Panc1 (cell line): Measurements from ENCODE around the gene LDLRAD4. TPM values are rescaled to one million over a fixed set of nuclear protein-coding genes. Genes with fewer than 3 reads are reported as not detected.

Experiments used
- ATAC-seq: fragments of 200-7000 bp; cut with Tn5 transposase; 2 replicates; pipeline ENCODE4 v1.9.1; 2020; ENCODE audit warnings: mild to moderate bottlenecking, moderate library complexity
- BruUV-seq: library from RNA; stranded (reverse); fragments of 400-500 nt; replicated peaks from 2 replicates; lab custom pipeline; 2021; lab: Mats Ljungman, UMichigan
- CTCF ChIA-PET: fragments of 300-600 bp; sonication (Branson Sonifier 250); formaldehyde crosslinking; loops from one replicate; lab custom pipeline; 2022; ENCODE audit warnings: antibody characterized with exemption; lab: Charles Lee
- POLR2A ChIA-PET: fragments of 300-600 bp; sonication (Branson Sonifier 250); formaldehyde crosslinking; loops from one replicate; lab custom pipeline; 2022; ENCODE audit warnings: antibody characterized with exemption; lab: Charles Lee
- DNase-seq: peaks from one replicate; pipeline ENCODE4 v3.0.0-alpha.2; 2010; ENCODE audit warnings: low read depth, low spot score
- H3K27ac ChIP-seq: 2 replicates; pipeline ENCODE4 v1.5.1; 2011; ENCODE audit warnings: mild to moderate bottlenecking, low read length, inconsistent platforms
- H3K27me3 ChIP-seq: fragments of 200-500 bp; sonication (Bioruptor generic); 2 replicates; pipeline ENCODE4 v1.6.0; 2014; ENCODE audit warnings: low read length, inconsistent platforms; ENCODE audit not compliant: control insufficient read depth, insufficient read depth
- H3K36me3 ChIP-seq: fragments of 200-500 bp; sonication (Bioruptor generic); 2 replicates; pipeline ENCODE4 v1.5.1; 2014; ENCODE audit warnings: inconsistent platforms, mild to moderate bottlenecking, low read length, moderate library complexity; ENCODE audit not compliant: control insufficient read depth, insufficient read depth
- H3K4me1 ChIP-seq: 2 replicates; pipeline ENCODE4 v1.5.1; 2011; ENCODE audit warnings: inconsistent platforms, mild to moderate bottlenecking, low read length, moderate library complexity; ENCODE audit not compliant: control insufficient read depth, insufficient read depth
- H3K4me3 ChIP-seq, 2 experiments: 2 replicates each; pipeline ENCODE4 v1.5.1; 2011 to 2012; ENCODE audit warnings: low read depth in 2 of 2, low read length in 2 of 2, mild to moderate bottlenecking in 2 of 2, inconsistent platforms in 1 of 2, moderate library complexity in 1 of 2
- H3K9me3 ChIP-seq: fragments of 200-500 bp; sonication (Bioruptor generic); 2 replicates; pipeline ENCODE4 v1.5.1; 2014; ENCODE audit warnings: low read depth, mild to moderate bottlenecking, inconsistent platforms, low read length, moderate library complexity; ENCODE audit not compliant: control insufficient read depth, insufficient read depth
- POLR2AphosphoS5 ChIP-seq: IDR thresholded peaks from 2 replicates; pipeline ENCODE4 v1.6.1; 2012; ENCODE audit warnings: mild to moderate bottlenecking, low read depth, low read length, moderate library complexity
- SIN3A ChIP-seq: IDR thresholded peaks from 2 replicates; pipeline ENCODE4 v1.6.1; 2012; ENCODE audit warnings: low read depth, mild to moderate bottlenecking, low read length, moderate library complexity, borderline replicate concordance; ENCODE audit not compliant: insufficient read depth
- TCF7L2 ChIP-seq: IDR thresholded peaks from 2 replicates; pipeline ENCODE4 v1.6.1; 2011; ENCODE audit warnings: mild to moderate bottlenecking, low read depth, low read length, inconsistent platforms
- in situ Hi-C: cut with HindIII; loops from 2 replicates; pipeline ENCODE4 v1.10.0; 2016; ENCODE audit warnings: low sequenced_read_pairs, low pct_unique_long_range_greater_than_20kb
- intact Hi-C: fragments of 100-400 bp; cut with micrococcal nuclease; formaldehyde crosslinking; loops from one replicate; pipeline ENCODE4 v1.10.0; 2022; ENCODE audit not compliant: unreplicated experiment
- total RNA-seq: library from RNA; stranded (reverse); gene quantifications from one replicate; pipeline ENCODE4 v1.2.1, GENCODE V29; 2021; ENCODE audit not compliant: unreplicated experiment
- TF ChIP-seq, protein P1 (sequence below): fragments of 450-650 bp; IDR thresholded peaks from 2 replicates; pipeline ENCODE4 v1.5.1; 2017; ENCODE audit warnings: mild to moderate bottlenecking
- TF ChIP-seq, protein P2 (sequence below), 2 experiments: IDR thresholded peaks; 2 replicates each; pipeline ENCODE4 v1.6.1; 2011 to 2012; ENCODE audit warnings: low read depth in 2 of 2, control low read depth in 1 of 2, low read length in 1 of 2, mild to moderate bottlenecking in 1 of 2, moderate library complexity in 1 of 2; ENCODE audit not compliant: insufficient read depth in 1 of 2

Gene LDLRAD4
- total RNA-seq, 1 experiment from 2014 or later, result 0.28 TPM

DNA sequence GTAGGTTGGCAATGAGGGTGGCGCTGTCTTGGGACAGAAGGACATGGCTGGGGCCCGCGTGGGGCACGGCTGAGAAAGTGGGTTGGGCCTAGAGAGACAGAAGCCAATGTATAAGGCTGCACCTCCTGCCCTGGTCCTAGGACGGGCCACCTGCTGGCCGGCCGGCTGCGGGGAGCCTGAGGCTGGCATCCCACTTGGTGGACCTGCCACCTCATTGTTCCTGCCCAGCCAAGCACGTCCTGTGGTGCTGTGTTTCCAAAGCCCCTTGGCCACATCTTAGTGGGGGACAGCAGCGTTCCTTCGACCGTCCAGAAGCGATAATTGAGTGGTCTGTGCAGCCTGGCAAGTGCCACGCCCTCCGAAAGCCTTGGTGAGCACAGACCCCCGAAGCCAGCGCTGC lies 223.9 kb downstream of the LDLRAD4 start:
- TF ChIP-seq, protein P1, sequence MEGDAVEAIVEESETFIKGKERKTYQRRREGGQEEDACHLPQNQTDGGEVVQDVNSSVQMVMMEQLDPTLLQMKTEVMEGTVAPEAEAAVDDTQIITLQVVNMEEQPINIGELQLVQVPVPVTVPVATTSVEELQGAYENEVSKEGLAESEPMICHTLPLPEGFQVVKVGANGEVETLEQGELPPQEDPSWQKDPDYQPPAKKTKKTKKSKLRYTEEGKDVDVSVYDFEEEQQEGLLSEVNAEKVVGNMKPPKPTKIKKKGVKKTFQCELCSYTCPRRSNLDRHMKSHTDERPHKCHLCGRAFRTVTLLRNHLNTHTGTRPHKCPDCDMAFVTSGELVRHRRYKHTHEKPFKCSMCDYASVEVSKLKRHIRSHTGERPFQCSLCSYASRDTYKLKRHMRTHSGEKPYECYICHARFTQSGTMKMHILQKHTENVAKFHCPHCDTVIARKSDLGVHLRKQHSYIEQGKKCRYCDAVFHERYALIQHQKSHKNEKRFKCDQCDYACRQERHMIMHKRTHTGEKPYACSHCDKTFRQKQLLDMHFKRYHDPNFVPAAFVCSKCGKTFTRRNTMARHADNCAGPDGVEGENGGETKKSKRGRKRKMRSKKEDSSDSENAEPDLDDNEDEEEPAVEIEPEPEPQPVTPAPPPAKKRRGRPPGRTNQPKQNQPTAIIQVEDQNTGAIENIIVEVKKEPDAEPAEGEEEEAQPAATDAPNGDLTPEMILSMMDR, result no peak
- TF ChIP-seq SIN3A (no peak), TCF7L2 (no peak), POLR2AphosphoS5 (no peak)
- TF ChIP-seq, protein P2, sequence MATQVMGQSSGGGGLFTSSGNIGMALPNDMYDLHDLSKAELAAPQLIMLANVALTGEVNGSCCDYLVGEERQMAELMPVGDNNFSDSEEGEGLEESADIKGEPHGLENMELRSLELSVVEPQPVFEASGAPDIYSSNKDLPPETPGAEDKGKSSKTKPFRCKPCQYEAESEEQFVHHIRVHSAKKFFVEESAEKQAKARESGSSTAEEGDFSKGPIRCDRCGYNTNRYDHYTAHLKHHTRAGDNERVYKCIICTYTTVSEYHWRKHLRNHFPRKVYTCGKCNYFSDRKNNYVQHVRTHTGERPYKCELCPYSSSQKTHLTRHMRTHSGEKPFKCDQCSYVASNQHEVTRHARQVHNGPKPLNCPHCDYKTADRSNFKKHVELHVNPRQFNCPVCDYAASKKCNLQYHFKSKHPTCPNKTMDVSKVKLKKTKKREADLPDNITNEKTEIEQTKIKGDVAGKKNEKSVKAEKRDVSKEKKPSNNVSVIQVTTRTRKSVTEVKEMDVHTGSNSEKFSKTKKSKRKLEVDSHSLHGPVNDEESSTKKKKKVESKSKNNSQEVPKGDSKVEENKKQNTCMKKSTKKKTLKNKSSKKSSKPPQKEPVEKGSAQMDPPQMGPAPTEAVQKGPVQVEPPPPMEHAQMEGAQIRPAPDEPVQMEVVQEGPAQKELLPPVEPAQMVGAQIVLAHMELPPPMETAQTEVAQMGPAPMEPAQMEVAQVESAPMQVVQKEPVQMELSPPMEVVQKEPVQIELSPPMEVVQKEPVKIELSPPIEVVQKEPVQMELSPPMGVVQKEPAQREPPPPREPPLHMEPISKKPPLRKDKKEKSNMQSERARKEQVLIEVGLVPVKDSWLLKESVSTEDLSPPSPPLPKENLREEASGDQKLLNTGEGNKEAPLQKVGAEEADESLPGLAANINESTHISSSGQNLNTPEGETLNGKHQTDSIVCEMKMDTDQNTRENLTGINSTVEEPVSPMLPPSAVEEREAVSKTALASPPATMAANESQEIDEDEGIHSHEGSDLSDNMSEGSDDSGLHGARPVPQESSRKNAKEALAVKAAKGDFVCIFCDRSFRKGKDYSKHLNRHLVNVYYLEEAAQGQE (IDR thresholded peaks at IDR 0.05; ENCODE audit: insufficient read depth in 1 of 2, low read depth in 2 of 2, low read length in 1 of 2), result no peak
- ChIA-PET POLR2A (no interaction called here), CTCF (no interaction called here)
- no peaks in the 10 kb centered on the region for H3K4me1 ChIP-seq
- BruUV-seq, result no TSS peak
- H3K4me3 ChIP-seq, result no peak overlapping the region
- no peaks in the 10 kb centered on the region for H3K27me3 ChIP-seq
- H3K27ac ChIP-seq, result no peak overlapping the region
- no peaks in the 10 kb centered on the region for H3K36me3 ChIP-seq
- DNase-seq (no peak), ATAC-seq (no peak)
- in situ Hi-C loops (no loop called here), intact Hi-C loops (no loop called here)
- H3K9me3 ChIP-seq, result no peaks in the 10 kb centered on the region

DNA sequence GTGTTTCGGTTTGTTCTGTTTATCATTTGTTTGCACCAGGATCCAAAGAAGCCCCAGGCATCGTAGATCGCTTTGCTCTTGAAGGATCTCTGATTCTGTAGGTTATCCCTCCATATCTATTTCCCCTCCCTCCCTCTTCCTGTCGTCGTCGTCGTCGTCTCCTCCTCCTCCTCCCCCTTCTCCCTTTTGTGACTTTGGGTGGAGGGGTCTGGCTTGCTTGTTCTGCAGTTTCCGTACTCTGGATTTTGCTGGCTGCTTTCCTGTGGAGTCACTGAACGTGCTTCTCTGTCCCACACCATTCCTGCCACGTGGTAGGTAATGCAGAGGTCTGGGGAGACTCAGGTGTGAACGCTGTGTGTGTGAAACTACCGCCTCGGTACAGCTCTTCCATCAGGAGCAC lies 225.0 kb downstream of the LDLRAD4 start:
- DNase-seq (no peak), ATAC-seq (no peak)
- no peak for TF ChIP-seq TCF7L2
- TF ChIP-seq, protein P1, result no peak
- TF ChIP-seq, protein P2 (IDR thresholded peaks at IDR 0.05; ENCODE audit: insufficient read depth in 1 of 2, low read depth in 2 of 2, low read length in 1 of 2), result no peak
- no peak for TF ChIP-seq POLR2AphosphoS5
- no peak for TF ChIP-seq SIN3A
- H3K27me3 ChIP-seq, result no peaks in the 10 kb centered on the region; the same call in 1 of the 2 replicates
- CTCF ChIA-PET, result no interaction called here
- H3K9me3 ChIP-seq, result no peaks in the 10 kb centered on the region
- intact Hi-C loops (no loop called here), in situ Hi-C loops (no loop called here)
- POLR2A ChIA-PET, result no interaction called here
- no TSS peak for BruUV-seq
- H3K4me3 ChIP-seq, result no peak overlapping the region
- H3K4me1 ChIP-seq, result no peaks in the 10 kb centered on the region
- no peaks in the 10 kb centered on the region for H3K36me3 ChIP-seq
- no peak overlapping the region for H3K27ac ChIP-seq
